Lung (tissue), 12 donors: ENCODE results near the gene OR8B8. TPM values are rescaled to one million over a fixed set of nuclear protein-coding genes. Genes with fewer than 3 reads are reported as not detected.
"Not testable (repeated sequence)": the region's sequence is repeated elsewhere in the genome, so short reads cannot be mapped to it uniquely, and the experiment has no call there.

Source experiments
- ATAC-seq: fragments of 200-7000 bp; cut with Tn5 transposase; one replicate; pipeline ENCODE4 v1.9.1; 2020; ENCODE audit warnings: moderate number of reproducible peaks; ENCODE audit not compliant: insufficient read depth, low FRiP score
- DNase-seq, 3 donors: peaks; one replicate each; pipeline ENCODE4 v3.0.0-alpha.2; 2013 to 2017
- H3K27ac ChIP-seq, 2 donors: one replicate each; pipeline ENCODE4 v1.5.1; 2013; ENCODE audit warnings: mild to moderate bottlenecking in 2 of 2, moderate library complexity in 2 of 2, control low read depth in 1 of 2, inconsistent platforms in 1 of 2, low read depth in 1 of 2, low read length in 1 of 2
- H3K27me3 ChIP-seq, 3 donors: one replicate each; pipeline ENCODE4 v1.5.1; 2013; ENCODE audit warnings: low read length in 2 of 3; ENCODE audit not compliant: control insufficient read depth in 3 of 3, insufficient read depth in 3 of 3
- H3K36me3 ChIP-seq, 4 donors: one replicate each; pipeline ENCODE4 v1.5.1; 2013; ENCODE audit warnings: low read length in 4 of 4, mild to moderate bottlenecking in 1 of 4, moderate library complexity in 1 of 4; ENCODE audit not compliant: control insufficient read depth in 4 of 4, insufficient read depth in 4 of 4
- H3K4me1 ChIP-seq, 5 donors: one replicate each; pipeline ENCODE4 v1.5.1; 2013; ENCODE audit warnings: low read length in 5 of 5, mild to moderate bottlenecking in 2 of 5, moderate library complexity in 1 of 5; ENCODE audit not compliant: control insufficient read depth in 5 of 5, insufficient read depth in 5 of 5
- H3K4me3 ChIP-seq: one replicate; pipeline ENCODE4 v1.5.1; 2013; ENCODE audit warnings: mild to moderate bottlenecking, control low read depth, moderate library complexity
- H3K9ac ChIP-seq, 2 donors: one replicate each; pipeline ENCODE4 v1.5.1; 2013; ENCODE audit warnings: low read length in 2 of 2, control low read depth in 1 of 2; ENCODE audit not compliant: insufficient read depth in 1 of 2
- H3K9me3 ChIP-seq, 4 donors: one replicate each; pipeline ENCODE4 v1.5.1; 2013; ENCODE audit warnings: low read length in 3 of 4, mild to moderate bottlenecking in 1 of 4, moderate library complexity in 1 of 4; ENCODE audit not compliant: control insufficient read depth in 4 of 4, insufficient read depth in 3 of 4
- CTCF ChIP-seq: IDR thresholded peaks from 2 replicates; pipeline ENCODE4 v1.5.1; 2012; ENCODE audit warnings: mild to moderate bottlenecking; ENCODE audit errors: control extremely low read depth, extremely low read depth
- WGBS, 2 donors: extraction: QIAGEN DNeasy Blood & Tissue Kit; methylation state at CpG; one replicate each; pipeline ENCODE4 v1.1.7; 2013; 5-methylcytosine and 5-hydroxymethylcytosine counted together
- polyA plus RNA-seq, 2 donors: library from polyadenylated mRNA; stranded (reverse); fragments of 200-250 nt; gene quantifications; one replicate each; pipeline ENCODE4 v1.2.1, GENCODE V29; 2013
- total RNA-seq, 2 donors: library from RNA; depleted of rRNA in 1 of 2; stranded (reverse); fragments of >200 nt in 1 of 2; gene quantifications; one replicate each; pipeline ENCODE4 v1.2.1, GENCODE V29; 2014 to 2021
- donor health status: control.
- donor health status: control.
- donor health status: Bipolar disorder and iron deficiency.
- donor health status: healthy.
- donor health status: DM: yes; HTN: yes; CAD: no.

OR8B8 gene
- total and polyA plus RNA-seq, 4 donors = not detected

- TF ChIP-seq CTCF = no peak
- Histone ChIP-seq H3K27me3 (peaks cover 0 to 2% (median 0%) of the 10 kb centered on the region in 3 donors), H3K9me3 (no peaks in the 10 kb centered on the region), H3K4me3 (no peak overlapping the region), H3K27ac (no peak overlapping the region), H3K9ac (no peak overlapping the region), H3K36me3 (no peaks in the 10 kb centered on the region), H3K4me1 (no peaks in the 10 kb centered on the region)
- DNase-seq (no peak), ATAC-seq (no peak)
- WGBS, 2 donors = 79 to 83% methylated on average over 7 of the region's 7 CpGs
These were observed 35.6 kb downstream of the OR8B8 start for GRCh38 chr11:124409906-124410305.

- H3K9ac ChIP-seq = no peak overlapping the region
- H3K9me3 ChIP-seq = no peaks in the 10 kb centered on the region
- 65 to 67% methylated on average over 2 of the region's 2 CpGs for WGBS, 2 donors
- DNase-seq = no peak
- no peak for TF ChIP-seq CTCF
- H3K4me1 ChIP-seq = no peaks in the 10 kb centered on the region
- no peak for ATAC-seq
- H3K36me3 ChIP-seq = no peaks in the 10 kb centered on the region
- H3K27ac ChIP-seq = no peak overlapping the region
- peaks cover 0 to 2% (median 0%) of the 10 kb centered on the region in 3 donors for H3K27me3 ChIP-seq
- H3K4me3 ChIP-seq = no peak overlapping the region
These were observed 39.9 kb downstream of the OR8B8 start for GRCh38 chr11:124405581-124405980.

GRCh38 chr11:124403186-124403585, 42.3 kb downstream of the OR8B8 start:
- WGBS, 2 donors = 92% methylated on average over 14 to 26 of the region's 27 CpGs
- not testable (repeated sequence) for DNase-seq

GRCh38 chr11:124402326-124402922, 43.1 kb downstream of the OR8B8 start:
- peaks cover 0 to 2% (median 0%) of the 10 kb centered on the region in 3 donors for H3K27me3 ChIP-seq
- H3K9me3 ChIP-seq = no peaks in the 10 kb centered on the region
- TF ChIP-seq CTCF = peak; percentile 6
- DNase-seq (peak; percentile 53 to 73 (median 65)), ATAC-seq (no peak)
- H3K36me3 ChIP-seq = no peaks in the 10 kb centered on the region
- H3K4me3 ChIP-seq = no peak overlapping the region
- no peaks in the 10 kb centered on the region for H3K4me1 ChIP-seq
- WGBS, 2 donors = 43 to 47% methylated on average over 8 of the region's 8 CpGs
- no peak overlapping the region for H3K9ac ChIP-seq
- no peak overlapping the region for H3K27ac ChIP-seq

More at GRCh38 chr11:124403186-124403585, 42.3 kb downstream of the OR8B8 start:
- not testable (repeated sequence) for H3K27ac ChIP-seq, H3K9ac ChIP-seq, H3K9me3 ChIP-seq, H3K4me3 ChIP-seq, H3K4me1 ChIP-seq, ATAC-seq, H3K27me3 ChIP-seq, H3K36me3 ChIP-seq
